Tibial artery (tissue), 4 donors: ENCODE data around the gene ATP5PB.

ENCODE experiments used
- DNase-seq, 2 donors: peaks; one replicate each; pipeline ENCODE4 v3.0.0-alpha.2; 2019
- H3K27ac ChIP-seq, 2 donors: fragments of 200-600 bp; sonication (generic) in 1 of 2; 1 replicate in 1 of 2; 2 replicates in 1 of 2; pipeline ENCODE4 v1.5.1; 2018 to 2019; ENCODE audit warnings: mild to moderate bottlenecking in 1 of 2
- H3K27me3 ChIP-seq, 2 donors: fragments of 200-600 bp; sonication (generic) in 1 of 2; one replicate each; pipeline versions ENCODE4 v1.5.1 to v1.6.0; 2016 to 2019
- H3K36me3 ChIP-seq, 3 donors: fragments of 200-600 bp; sonication (generic) in 2 of 3; one replicate each; pipeline ENCODE4 v1.5.1; 2016 to 2019; ENCODE audit warnings: mild to moderate bottlenecking in 2 of 3
- H3K4me1 ChIP-seq, 4 donors: fragments of 200-600 bp; sonication (generic) in 2 of 4; 1 replicate in 3 of 4; 2 replicates in 1 of 4; pipeline ENCODE4 v1.5.1; 2016 to 2019
- H3K4me3 ChIP-seq, 2 donors: fragments of 200-600 bp; sonication (generic) in 1 of 2; 1 replicate in 1 of 2; 2 replicates in 1 of 2; pipeline ENCODE4 v1.5.1; 2018 to 2019; ENCODE audit warnings: mild to moderate bottlenecking in 2 of 2
- H3K9me3 ChIP-seq, 3 donors: fragments of 200-600 bp; sonication (generic) in 1 of 3; one replicate each; pipeline ENCODE4 v1.5.1; 2016 to 2019
- CTCF ChIP-seq, 2 experiments: fragments of 200-600 bp in 1 of 2; fragments of 450-650 bp in 1 of 2; IDR thresholded peaks; one replicate each; pipeline ENCODE4 v1.5.1; 2017 to 2019; ENCODE audit warnings: antibody characterized with exemption in 2 of 2, mild to moderate bottlenecking in 1 of 2, moderate library complexity in 1 of 2
- intact Hi-C: fragments of 100-400 bp; cut with DNase I; formaldehyde crosslinking; loops from one replicate; pipeline ENCODE4 v1.15.0; 2023; ENCODE audit warnings: low total_unique reads

The ATP5PB gene

GRCh38 chr1:111441573-111442192, 7.6 kb upstream of the ATP5PB start:
- Histone ChIP-seq H3K4me3 (no peak overlapping the region), H3K27me3 (no peaks in the 10 kb centered on the region), H3K27ac (no peak overlapping the region), H3K4me1 (no peaks in the 10 kb centered on the region), H3K9me3 (no peaks in the 10 kb centered on the region), H3K36me3 (peaks cover 44 to 97% (median 62%) of the 10 kb centered on the region in 3 donors)
- no peak for DNase-seq
- TF ChIP-seq CTCF (IDR thresholded peaks at IDR 0.05), result peak in 1 of 2 experiments; percentile 5
- intact Hi-C loops, result no loop called here

- Histone ChIP-seq H3K27me3 (no peaks in the 10 kb centered on the region), H3K9me3 (no peaks in the 10 kb centered on the region), H3K4me3 (no peak overlapping the region), H3K27ac (no peak overlapping the region), H3K4me1 (peaks cover 0 to 5% (median 2%) of the 10 kb centered on the region in 4 donors), H3K36me3 (peaks cover 44 to 92% (median 62%) of the 10 kb centered on the region in 3 donors)
- no peak for DNase-seq
- intact Hi-C loops, result no loop called here
- TF ChIP-seq CTCF (IDR thresholded peaks at IDR 0.05), result no peak
Measured at GRCh38 chr1:111442457-111442856, 6.8 kb upstream of the ATP5PB start.

- TF ChIP-seq CTCF (IDR thresholded peaks at IDR 0.05), result no peak
- intact Hi-C loops, result no loop called here
- H3K4me3 ChIP-seq, result no peak overlapping the region
- peaks cover 44 to 76% (median 62%) of the 10 kb centered on the region in 3 donors for H3K36me3 ChIP-seq
- no peak overlapping the region for H3K27ac ChIP-seq
- H3K4me1 ChIP-seq, result peaks cover 0 to 15% (median 11%) of the 10 kb centered on the region in 4 donors
- no peak for DNase-seq
- no peaks in the 10 kb centered on the region for H3K9me3 ChIP-seq
- H3K27me3 ChIP-seq, result no peaks in the 10 kb centered on the region
Measured at GRCh38 chr1:111444031-111444430, 5.2 kb upstream of the ATP5PB start.

- no peaks in the 10 kb centered on the region for H3K27me3 ChIP-seq
- peaks cover 0 to 34% (median 25%) of the 10 kb centered on the region in 4 donors for H3K4me1 ChIP-seq
- H3K27ac ChIP-seq, result no peak overlapping the region
- intact Hi-C loops, result no loop called here
- no peak for DNase-seq
- H3K36me3 ChIP-seq, result peaks cover 21 to 51% (median 43%) of the 10 kb centered on the region in 3 donors
- no peak overlapping the region for H3K4me3 ChIP-seq
- no peaks in the 10 kb centered on the region for H3K9me3 ChIP-seq
- TF ChIP-seq CTCF (IDR thresholded peaks at IDR 0.05), result no peak
Measured at GRCh38 chr1:111446546-111446945, 2.7 kb upstream of the ATP5PB start.

- Histone ChIP-seq H3K4me1 (peaks cover 0 to 41% (median 28%) of the 10 kb centered on the region in 4 donors), H3K27ac (no peak overlapping the region), H3K9me3 (no peaks in the 10 kb centered on the region), H3K27me3 (no peaks in the 10 kb centered on the region), H3K36me3 (peaks cover 14 to 44% (median 37%) of the 10 kb centered on the region in 3 donors), H3K4me3 (no peak overlapping the region)
- TF ChIP-seq CTCF (IDR thresholded peaks at IDR 0.05), result no peak
- DNase-seq, result no peak
- intact Hi-C loops, result no loop called here
Measured at GRCh38 chr1:111446967-111447892, 2.0 kb upstream of the ATP5PB start.
